Breast epithelium (tissue), 4 donors: Measurements from ENCODE around the gene G3BP1. TPM values are rescaled to one million over a fixed set of nuclear protein-coding genes. Genes with fewer than 3 reads are reported as not detected.
"Not testable (repeated sequence)": the region's sequence is repeated elsewhere in the genome, so short reads cannot be mapped to it uniquely, and the experiment has no call there.

Experiments
- DNase-seq, 2 donors: peaks; one replicate each; pipeline ENCODE4 v3.0.0-alpha.2; 2019; ENCODE audit warnings: low spot score in 2 of 2
- H3K27ac ChIP-seq, 2 donors: fragments of 200-600 bp; sonication (generic) in 1 of 2; one replicate each; pipeline ENCODE4 v1.5.1; 2016 to 2019; ENCODE audit warnings: mild to moderate bottlenecking in 1 of 2
- H3K27me3 ChIP-seq, 2 donors: fragments of 200-600 bp; sonication (generic) in 1 of 2; one replicate each; pipeline versions ENCODE4 v1.5.1 to v1.6.0; 2017 to 2019; ENCODE audit warnings: control low read depth in 1 of 2, mild to moderate bottlenecking in 1 of 2
- H3K36me3 ChIP-seq: fragments of 200-600 bp; one replicate; pipeline ENCODE4 v1.5.1; 2019
- H3K4me1 ChIP-seq, 2 donors: fragments of 200-600 bp; sonication (generic); one replicate each; pipeline ENCODE4 v1.5.1; 2016 to 2019; ENCODE audit warnings: control low read depth in 1 of 2
- H3K4me3 ChIP-seq, 3 donors: fragments of 200-600 bp; sonication (generic); 1 replicate in 2 of 3; 2 replicates in 1 of 3; pipeline ENCODE4 v1.5.1; 2016 to 2019; ENCODE audit warnings: mild to moderate bottlenecking in 3 of 3, moderate library complexity in 2 of 3
- H3K9me3 ChIP-seq, 2 donors: fragments of 200-600 bp; sonication (generic) in 1 of 2; one replicate each; pipeline ENCODE4 v1.5.1; 2016 to 2019; ENCODE audit warnings: control low read depth in 1 of 2
- CTCF ChIP-seq, 3 donors: fragments of 450-650 bp; IDR thresholded peaks; one replicate each; pipeline ENCODE4 v1.5.1; 2016 to 2017; ENCODE audit warnings: antibody characterized with exemption in 3 of 3, mild to moderate bottlenecking in 3 of 3, moderate library complexity in 3 of 3
- POLR2A ChIP-seq: fragments of 450-650 bp; IDR thresholded peaks from one replicate; pipeline ENCODE4 v1.6.1; 2016; ENCODE audit warnings: antibody characterized with exemption, mild to moderate bottlenecking, moderate library complexity
- POLR2AphosphoS5 ChIP-seq, 3 donors: sonication (generic); formaldehyde crosslinking; IDR thresholded peaks; one replicate each; pipeline ENCODE4 v1.6.1; 2017; ENCODE audit warnings: antibody characterized with exemption in 3 of 3
- intact Hi-C: fragments of 100-400 bp; cut with DNase I; formaldehyde crosslinking; loops from one replicate; pipeline ENCODE4 v1.15.1; 2023; ENCODE audit warnings: low total_unique reads
- total RNA-seq, 3 donors: library from RNA; depleted of rRNA; stranded (reverse); fragments of >200 nt; gene quantifications; one replicate each; pipeline ENCODE4 v1.1.0, GENCODE V29; 2016

The G3BP1 gene
- total RNA-seq, 3 donors from 2014 or later: 98.6 to 128 (median 107) TPM

DNA sequence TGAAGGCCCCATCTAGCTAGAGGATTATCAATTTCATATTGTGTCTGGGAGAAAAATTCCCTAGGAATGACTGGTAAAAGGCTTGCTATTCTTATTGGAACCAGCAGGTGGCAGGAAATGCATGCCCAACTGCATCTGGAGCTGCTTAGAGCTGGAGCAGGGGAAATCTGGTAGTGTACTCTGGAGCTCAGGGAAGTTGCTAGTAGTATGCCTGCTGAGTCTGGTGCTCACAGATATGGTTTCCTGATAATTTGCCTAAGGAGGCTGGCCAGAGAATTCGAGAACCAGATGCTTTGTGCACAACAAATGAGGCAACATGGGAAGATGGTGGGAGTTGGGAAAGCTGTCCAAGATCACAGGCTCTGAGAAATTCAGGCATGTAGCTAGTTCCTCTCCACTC lies 53.7 kb downstream of the G3BP1 start:
- Histone ChIP-seq H3K36me3 (no peaks in the 10 kb centered on the region), H3K27me3 (no peaks in the 10 kb centered on the region), H3K9me3 (no peaks in the 10 kb centered on the region), H3K4me1 (no peaks in the 10 kb centered on the region), H3K4me3 (no peak overlapping the region), H3K27ac (no peak overlapping the region)
- TF ChIP-seq CTCF (IDR thresholded peaks at IDR 0.05) (peak; percentile 74 to 84 (median 79)), POLR2A (no peak), POLR2AphosphoS5 (IDR thresholded peaks at IDR 0.05) (no peak)
- peak in 1 of 2 donors; percentile 35 for DNase-seq
- intact Hi-C loops: loop anchor here (10.0 kb wide), 1 partner anchor 679 kb away; no protein-coding TSS in a partner anchor

GRCh38 chr5:151829370-151829769 lies 57.6 kb downstream of the G3BP1 start:
- no peak for DNase-seq
- H3K9me3 ChIP-seq: peaks cover 0 to 11% of the 10 kb centered on the region in 2 donors
- no peaks in the 10 kb centered on the region for H3K27me3 ChIP-seq
- no peak for TF ChIP-seq POLR2A
- no peak for TF ChIP-seq POLR2AphosphoS5 (IDR thresholded peaks at IDR 0.05)
- TF ChIP-seq CTCF (IDR thresholded peaks at IDR 0.05): no peak
- intact Hi-C loops: loop anchor here (10.0 kb wide), 1 partner anchor 675 kb away; no protein-coding TSS in a partner anchor
- H3K4me1 ChIP-seq: no peaks in the 10 kb centered on the region
- no peak overlapping the region for H3K27ac ChIP-seq
- H3K36me3 ChIP-seq: no peaks in the 10 kb centered on the region
- H3K4me3 ChIP-seq: no peak overlapping the region

DNA sequence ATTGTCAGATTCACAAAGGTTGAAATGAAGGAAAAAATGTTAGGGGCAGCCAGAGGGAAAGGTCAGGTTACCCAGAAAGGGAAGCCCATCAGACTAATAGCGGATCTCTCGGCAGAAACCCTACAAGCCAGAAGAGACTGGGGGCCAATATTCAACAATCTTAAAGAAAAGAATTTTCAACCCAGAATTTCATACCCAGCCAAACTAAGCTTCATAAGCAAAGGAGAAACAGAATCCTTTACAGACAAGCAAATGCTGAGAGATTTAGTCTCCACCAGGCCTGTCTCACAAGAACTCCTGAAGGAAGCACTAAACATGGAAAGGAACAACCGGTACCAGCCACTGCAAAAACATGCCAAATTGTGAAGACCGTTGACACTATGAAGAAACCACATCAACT lies 61.1 kb downstream of the G3BP1 start:
- H3K4me3 ChIP-seq, intact Hi-C loops, H3K27ac ChIP-seq, H3K4me1 ChIP-seq, DNase-seq, H3K27me3 ChIP-seq, H3K36me3 ChIP-seq: not testable (repeated sequence)
- H3K9me3 ChIP-seq: peaks cover 12 to 41% of the 10 kb centered on the region in 2 donors

DNA sequence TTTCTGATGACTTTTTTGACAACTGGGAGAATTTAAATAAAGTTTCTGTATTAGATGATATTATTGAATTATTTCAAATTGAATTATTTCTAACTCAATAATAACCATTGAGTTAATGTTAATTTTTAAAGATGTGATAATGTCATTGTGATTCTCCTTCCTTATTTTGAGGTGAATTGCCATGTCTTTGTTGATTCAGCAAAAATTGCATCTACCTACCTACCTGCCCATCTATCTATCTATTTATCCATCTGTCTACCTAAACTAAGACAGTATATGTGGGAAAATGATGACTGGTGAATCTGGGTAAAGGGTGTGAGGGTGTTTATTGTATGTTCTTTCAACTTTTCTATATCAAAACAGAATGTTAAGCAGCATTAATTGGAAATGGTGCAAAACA lies 75.0 kb downstream of the G3BP1 start:
- no peaks in the 10 kb centered on the region for H3K4me1 ChIP-seq
- TF ChIP-seq POLR2A (no peak), POLR2AphosphoS5 (IDR thresholded peaks at IDR 0.05) (no peak), CTCF (IDR thresholded peaks at IDR 0.05) (no peak)
- no peak overlapping the region for H3K4me3 ChIP-seq
- intact Hi-C loops: no loop called here
- no peaks in the 10 kb centered on the region for H3K27me3 ChIP-seq
- no peak for DNase-seq
- no peak overlapping the region for H3K27ac ChIP-seq
- H3K36me3 ChIP-seq: no peaks in the 10 kb centered on the region
- no peaks in the 10 kb centered on the region for H3K9me3 ChIP-seq

DNA sequence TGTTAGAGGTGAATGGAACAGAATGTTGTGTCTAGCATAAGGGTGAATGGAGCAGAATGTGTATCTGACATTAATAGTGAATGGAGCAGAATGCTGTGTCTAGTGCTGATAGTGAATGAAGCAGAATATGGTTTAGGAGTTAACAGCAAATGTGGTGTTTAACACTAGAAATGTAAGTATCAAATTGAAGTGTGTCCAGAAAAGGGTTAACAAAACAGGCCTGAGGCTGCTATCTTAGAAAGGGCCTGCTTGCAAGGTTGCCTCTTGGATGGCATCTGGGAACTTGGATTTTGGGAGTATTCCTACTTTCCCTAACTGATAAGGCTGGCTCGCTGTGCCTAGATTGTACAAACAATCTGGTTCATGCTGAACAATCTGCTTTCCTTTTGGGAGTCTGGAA lies 76.1 kb downstream of the G3BP1 start:
- TF ChIP-seq CTCF (IDR thresholded peaks at IDR 0.05): no peak
- TF ChIP-seq POLR2A: no peak
- TF ChIP-seq POLR2AphosphoS5 (IDR thresholded peaks at IDR 0.05): no peak
- Histone ChIP-seq H3K36me3 (no peaks in the 10 kb centered on the region), H3K4me1 (no peaks in the 10 kb centered on the region), H3K27me3 (no peaks in the 10 kb centered on the region), H3K9me3 (no peaks in the 10 kb centered on the region), H3K4me3 (no peak overlapping the region), H3K27ac (no peak overlapping the region)
- intact Hi-C loops: no loop called here
- DNase-seq: no peak

DNA sequence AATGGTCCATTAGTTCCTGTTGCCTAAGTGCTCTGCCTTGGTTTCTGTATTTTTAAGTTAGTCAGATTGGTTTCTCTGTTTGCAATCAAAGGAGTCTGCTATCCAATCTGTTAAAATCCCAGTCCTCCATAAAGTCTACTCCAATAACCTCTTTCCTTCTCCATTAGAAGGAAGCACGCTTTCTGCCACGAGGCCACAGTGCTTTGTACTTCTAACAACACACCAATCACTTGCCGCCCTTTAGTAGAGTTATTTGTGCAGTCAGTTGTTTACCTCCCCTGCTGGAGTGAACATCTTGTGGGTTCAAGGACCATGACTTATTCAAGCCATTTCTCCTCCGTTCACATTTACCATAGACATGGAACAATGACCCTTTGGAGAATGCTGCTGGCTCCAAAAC lies 83.9 kb downstream of the G3BP1 start:
- intact Hi-C loops: no loop called here
- no peak overlapping the region for H3K4me3 ChIP-seq
- DNase-seq: no peak
- H3K36me3 ChIP-seq: no peaks in the 10 kb centered on the region
- TF ChIP-seq POLR2A (no peak), POLR2AphosphoS5 (IDR thresholded peaks at IDR 0.05) (no peak), CTCF (IDR thresholded peaks at IDR 0.05) (no peak)
- H3K27ac ChIP-seq: no peak overlapping the region
- no peaks in the 10 kb centered on the region for H3K27me3 ChIP-seq
- no peaks in the 10 kb centered on the region for H3K9me3 ChIP-seq
- no peaks in the 10 kb centered on the region for H3K4me1 ChIP-seq
